Measurements from ENCODE around the gene HDAC9.

DNA sequence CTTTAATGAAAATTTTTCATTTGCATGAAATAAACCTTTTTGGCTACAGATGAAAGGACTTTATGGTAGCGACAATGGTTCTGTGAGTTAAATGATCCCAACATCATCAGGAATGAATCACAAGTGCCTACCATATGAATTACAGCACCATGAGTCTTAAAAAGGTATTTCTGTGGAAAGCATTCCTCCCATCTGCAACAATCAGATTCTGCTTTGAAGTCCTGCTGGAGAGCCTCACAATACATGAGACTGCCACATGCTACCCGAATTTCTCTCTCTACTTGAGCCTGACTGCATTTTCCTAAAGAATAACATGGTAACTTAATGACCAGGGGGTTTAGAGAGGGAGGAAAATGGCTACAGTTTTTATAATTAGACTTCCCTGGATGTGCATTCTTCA is 431.6 kb downstream of the HDAC9 start:
- TF ChIP-seq, protein P1, sequence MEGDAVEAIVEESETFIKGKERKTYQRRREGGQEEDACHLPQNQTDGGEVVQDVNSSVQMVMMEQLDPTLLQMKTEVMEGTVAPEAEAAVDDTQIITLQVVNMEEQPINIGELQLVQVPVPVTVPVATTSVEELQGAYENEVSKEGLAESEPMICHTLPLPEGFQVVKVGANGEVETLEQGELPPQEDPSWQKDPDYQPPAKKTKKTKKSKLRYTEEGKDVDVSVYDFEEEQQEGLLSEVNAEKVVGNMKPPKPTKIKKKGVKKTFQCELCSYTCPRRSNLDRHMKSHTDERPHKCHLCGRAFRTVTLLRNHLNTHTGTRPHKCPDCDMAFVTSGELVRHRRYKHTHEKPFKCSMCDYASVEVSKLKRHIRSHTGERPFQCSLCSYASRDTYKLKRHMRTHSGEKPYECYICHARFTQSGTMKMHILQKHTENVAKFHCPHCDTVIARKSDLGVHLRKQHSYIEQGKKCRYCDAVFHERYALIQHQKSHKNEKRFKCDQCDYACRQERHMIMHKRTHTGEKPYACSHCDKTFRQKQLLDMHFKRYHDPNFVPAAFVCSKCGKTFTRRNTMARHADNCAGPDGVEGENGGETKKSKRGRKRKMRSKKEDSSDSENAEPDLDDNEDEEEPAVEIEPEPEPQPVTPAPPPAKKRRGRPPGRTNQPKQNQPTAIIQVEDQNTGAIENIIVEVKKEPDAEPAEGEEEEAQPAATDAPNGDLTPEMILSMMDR (IDR thresholded peaks at IDR 0.05), result no peak
- TF ChIP-seq POLR2A (IDR thresholded peaks at IDR 0.05), result no peak
